Right forelimb (tissue), 1 donor: ENCODE measurements around the gene CDH22.

ENCODE experiments used
- DNase-seq: peaks from one replicate; pipeline ENCODE4 v3.0.0-alpha.2; 2018

The CDH22 gene

GRCh38 chr20:46235077-46235476 is 73.2 kb downstream of the CDH22 start:
- no peak for DNase-seq

GRCh38 chr20:46233701-46234100 is 74.6 kb downstream of the CDH22 start:
- DNase-seq: no peak

- no peak for DNase-seq
Observed at GRCh38 chr20:46232539-46232938, 75.8 kb downstream of the CDH22 start.

- peak; percentile 68 for DNase-seq
Observed at GRCh38 chr20:46230801-46231282, 77.5 kb downstream of the CDH22 start.

- no peak for DNase-seq
Observed at GRCh38 chr20:46230106-46230491, 78.2 kb downstream of the CDH22 start.

GRCh38 chr20:46229478-46230105 is 78.7 kb downstream of the CDH22 start:
- no peak for DNase-seq

- no peak for DNase-seq
Observed at GRCh38 chr20:46228670-46229069, 79.6 kb downstream of the CDH22 start.

- DNase-seq: no peak
Observed at GRCh38 chr20:46227272-46227767, 81.0 kb downstream of the CDH22 start.

- DNase-seq: no peak
Observed at GRCh38 chr20:46226602-46227001, 81.7 kb downstream of the CDH22 start.

GRCh38 chr20:46222521-46223007 is 85.7 kb downstream of the CDH22 start:
- DNase-seq: no peak

- no peak for DNase-seq
Observed at GRCh38 chr20:46221256-46221833, 87.0 kb downstream of the CDH22 start.

- DNase-seq: no peak
Observed at GRCh38 chr20:46220455-46221207, 87.7 kb downstream of the CDH22 start.

GRCh38 chr20:46219920-46220319 is 88.4 kb downstream of the CDH22 start:
- DNase-seq: no peak

- DNase-seq: no peak
Observed at GRCh38 chr20:46219190-46219589, 89.1 kb downstream of the CDH22 start.

- no peak for DNase-seq
Observed at GRCh38 chr20:46218656-46219055, 89.6 kb downstream of the CDH22 start.

GRCh38 chr20:46217583-46217982 is 90.7 kb downstream of the CDH22 start:
- no peak for DNase-seq

GRCh38 chr20:46216770-46217464 is 91.4 kb downstream of the CDH22 start:
- no peak for DNase-seq

- no peak for DNase-seq
Observed at GRCh38 chr20:46215913-46216707, 92.2 kb downstream of the CDH22 start.

GRCh38 chr20:46214824-46215488 is 93.3 kb downstream of the CDH22 start:
- no peak for DNase-seq

GRCh38 chr20:46213946-46214823 is 94.1 kb downstream of the CDH22 start:
- no peak for DNase-seq

- no peak for DNase-seq
Observed at GRCh38 chr20:46212876-46213275, 95.4 kb downstream of the CDH22 start.
